OCI-LY1 (cell line): ENCODE data around the gene MARCHF11.

Experiments used
- H2AFZ ChIP-seq: fragments of 200-600 bp; sonication (generic), shearing (Covaris generic); 2 replicates; pipeline ENCODE4 v1.6.0; 2014; ENCODE audit warnings: antibody characterized with exemption, mild to moderate bottlenecking, low read length
- H3F3A ChIP-seq: fragments of 200-600 bp; sonication (generic), shearing (Covaris generic); 2 replicates; pipeline ENCODE4 v1.6.0; 2014; ENCODE audit warnings: mild to moderate bottlenecking, antibody characterized with exemption, low read length, moderate library complexity; ENCODE audit not compliant: insufficient read depth
- H3K27ac ChIP-seq: fragments of 200-600 bp; sonication (generic); 2 replicates; pipeline ENCODE4 v1.5.1; 2014; ENCODE audit warnings: low read length, mixed run types, mild to moderate bottlenecking, low read depth; ENCODE audit not compliant: poor library complexity, severe bottlenecking
- H3K27me3 ChIP-seq: fragments of 200-600 bp; sonication (generic); 2 replicates; pipeline ENCODE4 v1.6.0; 2014; ENCODE audit warnings: antibody characterized with exemption, mild to moderate bottlenecking, low read length, moderate library complexity; ENCODE audit not compliant: insufficient read depth
- H3K36me3 ChIP-seq: fragments of 200-600 bp; sonication (generic); 2 replicates; pipeline ENCODE4 v1.6.1; 2014; ENCODE audit warnings: mild to moderate bottlenecking, antibody characterized with exemption, low read length, moderate library complexity, mixed read lengths; ENCODE audit not compliant: insufficient read depth
- H3K4me1 ChIP-seq: fragments of 200-600 bp; sonication (generic); 2 replicates; pipeline ENCODE4 v1.5.1; 2014; ENCODE audit warnings: mild to moderate bottlenecking, low read length, moderate library complexity; ENCODE audit not compliant: insufficient read depth, severe bottlenecking
- H3K4me2 ChIP-seq: fragments of 200-600 bp; sonication (generic), shearing (Covaris generic); 2 replicates; pipeline ENCODE4 v1.6.1; 2014; ENCODE audit warnings: low read length
- H3K4me3 ChIP-seq: fragments of 200-600 bp; sonication (generic); 2 replicates; pipeline ENCODE4 v1.5.1; 2014; ENCODE audit warnings: low read length, low read depth, mild to moderate bottlenecking, mixed read lengths; ENCODE audit not compliant: poor library complexity, severe bottlenecking
- H3K79me2 ChIP-seq: fragments of 200-600 bp; shearing (Covaris generic); 2 replicates; pipeline ENCODE4 v1.6.1; 2016; ENCODE audit warnings: mixed run types, low read length, mixed read lengths; ENCODE audit not compliant: insufficient read depth
- H3K9ac ChIP-seq: fragments of 200-600 bp; sonication (generic), shearing (Covaris generic); 2 replicates; pipeline ENCODE4 v1.6.1; 2014; ENCODE audit warnings: mild to moderate bottlenecking, low read length, mixed read lengths
- H3K9me2 ChIP-seq: fragments of 200-600 bp; sonication (generic), shearing (Covaris generic); 2 replicates; pipeline ENCODE4 v1.6.1; 2014; ENCODE audit warnings: low read depth, mild to moderate bottlenecking, low read length, mixed read lengths
- H3K9me3 ChIP-seq: fragments of 200-600 bp; shearing (Covaris generic); 2 replicates; pipeline ENCODE4 v1.6.1; 2014; ENCODE audit warnings: low read length, mixed read lengths
- H4K20me1 ChIP-seq: fragments of 200-600 bp; sonication (generic), shearing (Covaris generic); 2 replicates; pipeline ENCODE4 v1.6.0; 2016; ENCODE audit warnings: mild to moderate bottlenecking, low read length; ENCODE audit not compliant: insufficient read depth
- EZH2 ChIP-seq: fragments of 200-600 bp; sonication (generic), shearing (Covaris generic); IDR thresholded peaks from 2 replicates; pipeline ENCODE4 v1.8.0; 2017; ENCODE audit warnings: borderline replicate concordance, mixed run types, mild to moderate bottlenecking, antibody characterized with exemption, low read length, moderate library complexity, mixed read lengths
- TF ChIP-seq, protein P1 (sequence below): fragments of 200-600 bp; sonication (generic), shearing (Covaris generic); IDR thresholded peaks from 2 replicates; pipeline ENCODE4 v1.5.1; 2017; ENCODE audit warnings: mild to moderate bottlenecking, antibody characterized with exemption, low read length, moderate library complexity, mixed read lengths

MARCHF11 gene

DNA sequence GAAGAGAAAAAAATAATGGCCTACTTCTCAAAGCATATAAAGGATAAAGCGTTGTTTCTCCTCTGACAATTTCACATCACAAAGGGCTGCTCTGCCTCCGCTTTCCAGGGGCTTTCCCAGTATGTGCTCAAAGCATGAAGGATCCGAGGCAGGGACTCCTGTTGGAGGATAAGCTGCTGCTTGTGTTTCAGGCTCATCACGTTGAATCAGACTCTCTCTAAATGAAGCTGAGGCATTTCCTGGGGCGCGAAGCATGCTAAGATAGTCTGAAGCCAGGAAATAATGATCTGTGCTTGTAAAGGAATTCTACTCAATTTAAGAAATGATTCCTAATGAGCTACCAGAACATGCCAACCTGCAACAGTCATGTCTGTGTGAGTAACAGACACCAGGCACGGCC lies 97.5 kb downstream of the MARCHF11 start:
- no peak overlapping the region for H2AFZ ChIP-seq
- H3K4me2 ChIP-seq: no peak overlapping the region

DNA sequence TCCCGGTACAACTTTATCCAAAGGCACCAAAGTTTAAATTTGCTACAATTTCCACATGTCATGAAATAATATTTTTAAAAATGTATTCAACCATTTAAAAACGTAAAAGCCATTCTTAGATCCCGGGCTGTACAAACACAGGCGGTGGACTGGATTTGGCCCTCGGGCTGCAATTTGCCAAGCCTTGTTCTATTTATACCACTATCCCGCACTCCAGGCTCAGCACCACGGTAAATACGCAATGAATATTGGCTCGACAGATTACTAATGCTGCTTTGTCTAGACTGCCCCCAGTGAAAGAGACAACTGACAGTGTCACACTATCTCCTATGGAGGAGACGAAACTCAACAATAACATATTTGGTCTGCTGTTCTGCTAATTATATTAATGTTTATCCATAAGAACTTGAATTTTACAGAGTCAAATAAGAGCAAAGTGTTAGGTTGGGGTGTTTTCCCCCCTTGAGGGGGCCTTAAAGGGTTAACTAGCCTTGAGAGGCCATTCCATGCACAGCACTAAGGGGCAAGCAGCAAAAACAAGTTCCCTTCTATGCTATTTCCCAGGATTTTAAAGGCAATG lies 98.1 kb downstream of the MARCHF11 start:
- no peaks in the 10 kb centered on the region for H3K9me2 ChIP-seq
- no peak overlapping the region for H3K4me3 ChIP-seq
- H3F3A ChIP-seq: no peaks in the 10 kb centered on the region
- no peaks in the 10 kb centered on the region for H3K4me1 ChIP-seq
- H2AFZ ChIP-seq: no peak overlapping the region
- no peak overlapping the region for H3K27ac ChIP-seq
- H4K20me1 ChIP-seq: no peaks in the 10 kb centered on the region
- TF ChIP-seq, protein P1, sequence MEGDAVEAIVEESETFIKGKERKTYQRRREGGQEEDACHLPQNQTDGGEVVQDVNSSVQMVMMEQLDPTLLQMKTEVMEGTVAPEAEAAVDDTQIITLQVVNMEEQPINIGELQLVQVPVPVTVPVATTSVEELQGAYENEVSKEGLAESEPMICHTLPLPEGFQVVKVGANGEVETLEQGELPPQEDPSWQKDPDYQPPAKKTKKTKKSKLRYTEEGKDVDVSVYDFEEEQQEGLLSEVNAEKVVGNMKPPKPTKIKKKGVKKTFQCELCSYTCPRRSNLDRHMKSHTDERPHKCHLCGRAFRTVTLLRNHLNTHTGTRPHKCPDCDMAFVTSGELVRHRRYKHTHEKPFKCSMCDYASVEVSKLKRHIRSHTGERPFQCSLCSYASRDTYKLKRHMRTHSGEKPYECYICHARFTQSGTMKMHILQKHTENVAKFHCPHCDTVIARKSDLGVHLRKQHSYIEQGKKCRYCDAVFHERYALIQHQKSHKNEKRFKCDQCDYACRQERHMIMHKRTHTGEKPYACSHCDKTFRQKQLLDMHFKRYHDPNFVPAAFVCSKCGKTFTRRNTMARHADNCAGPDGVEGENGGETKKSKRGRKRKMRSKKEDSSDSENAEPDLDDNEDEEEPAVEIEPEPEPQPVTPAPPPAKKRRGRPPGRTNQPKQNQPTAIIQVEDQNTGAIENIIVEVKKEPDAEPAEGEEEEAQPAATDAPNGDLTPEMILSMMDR: no peak
- TF ChIP-seq EZH2: no peak
- H3K27me3 ChIP-seq: no peaks in the 10 kb centered on the region
- no peaks in the 10 kb centered on the region for H3K9me3 ChIP-seq
- H3K36me3 ChIP-seq: no peaks in the 10 kb centered on the region
- no peak overlapping the region for H3K9ac ChIP-seq
- H3K4me2 ChIP-seq: no peak overlapping the region
- no peaks in the 10 kb centered on the region for H3K79me2 ChIP-seq

More for the DNA sequence above, 97.5 kb downstream of the MARCHF11 start:
- Histone ChIP-seq H3K4me3 (no peak overlapping the region), H4K20me1 (no peaks in the 10 kb centered on the region), H3K36me3 (no peaks in the 10 kb centered on the region), H3F3A (no peaks in the 10 kb centered on the region), H3K9me3 (no peaks in the 10 kb centered on the region), H3K27me3 (no peaks in the 10 kb centered on the region), H3K4me1 (no peaks in the 10 kb centered on the region), H3K9me2 (no peaks in the 10 kb centered on the region), H3K79me2 (no peaks in the 10 kb centered on the region), H3K9ac (no peak overlapping the region), H3K27ac (no peak overlapping the region)
- TF ChIP-seq EZH2: no peak
- TF ChIP-seq, protein P1: no peak

DNA sequence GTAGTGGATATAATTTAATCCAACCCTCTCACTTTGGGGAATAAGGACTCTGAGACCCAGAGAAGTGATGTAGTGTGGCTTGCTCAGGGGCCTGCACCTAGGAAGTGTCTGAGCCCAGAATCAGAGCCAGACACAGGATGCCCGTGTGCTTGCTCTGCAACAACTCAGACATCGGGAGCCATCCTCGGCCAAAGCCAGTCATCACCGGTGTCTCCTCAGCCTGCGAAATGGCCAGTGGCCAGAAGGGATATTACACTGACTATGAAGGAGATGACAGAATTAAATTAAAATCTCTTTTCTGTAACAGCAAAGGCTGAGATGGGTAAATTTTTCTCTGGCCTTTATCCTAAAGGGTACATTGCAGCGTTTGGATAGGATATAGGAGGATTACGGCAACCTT lies 102.9 kb downstream of the MARCHF11 start:
- Histone ChIP-seq H2AFZ (no peak overlapping the region), H3K27me3 (no peaks in the 10 kb centered on the region), H3K79me2 (no peaks in the 10 kb centered on the region), H3K9me3 (no peaks in the 10 kb centered on the region), H3K9ac (no peak overlapping the region), H3K4me1 (no peaks in the 10 kb centered on the region), H3K36me3 (no peaks in the 10 kb centered on the region), H4K20me1 (no peaks in the 10 kb centered on the region), H3K4me2 (no peak overlapping the region), H3K9me2 (no peaks in the 10 kb centered on the region), H3F3A (no peaks in the 10 kb centered on the region), H3K4me3 (no peak overlapping the region), H3K27ac (no peak overlapping the region)
- TF ChIP-seq, protein P1: no peak
- no peak for TF ChIP-seq EZH2
